HUES64 (cell line): ENCODE results near the gene RPL28.

Source experiments
- H3K27ac ChIP-seq: 2 replicates; pipeline ENCODE4 v1.7.0; 2013; ENCODE audit warnings: low read depth, low read length, inconsistent platforms
- H3K27me3 ChIP-seq: 2 replicates; pipeline ENCODE4 v1.6.1; 2013; ENCODE audit warnings: mild to moderate bottlenecking, low read length; ENCODE audit not compliant: insufficient read depth
- H3K36me3 ChIP-seq: 2 replicates; pipeline ENCODE4 v1.6.1; 2013; ENCODE audit warnings: mild to moderate bottlenecking, low read length; ENCODE audit not compliant: insufficient read depth
- H3K4me1 ChIP-seq: 2 replicates; pipeline ENCODE4 v1.6.1; 2013; ENCODE audit warnings: mild to moderate bottlenecking, low read length, moderate library complexity; ENCODE audit not compliant: insufficient read depth
- H3K4me3 ChIP-seq: 2 replicates; pipeline ENCODE4 v1.5.1; 2013; ENCODE audit warnings: mild to moderate bottlenecking, low read length, moderate library complexity
- H3K9ac ChIP-seq: 2 replicates; pipeline ENCODE4 v1.6.1; 2013; ENCODE audit warnings: mild to moderate bottlenecking, low read depth, low read length
- H3K9me3 ChIP-seq: 2 replicates; pipeline ENCODE4 v1.6.1; 2013; ENCODE audit warnings: low read depth, low read length; ENCODE audit not compliant: insufficient read depth
- WGBS: fragments of 150-250, 120-280 bp; methylation state at CpG from one replicate; pipeline ENCODE4 v1.1.7; 2013; ENCODE audit warnings: missing lambda C conversion rate; 5-methylcytosine and 5-hydroxymethylcytosine counted together

Gene RPL28

DNA sequence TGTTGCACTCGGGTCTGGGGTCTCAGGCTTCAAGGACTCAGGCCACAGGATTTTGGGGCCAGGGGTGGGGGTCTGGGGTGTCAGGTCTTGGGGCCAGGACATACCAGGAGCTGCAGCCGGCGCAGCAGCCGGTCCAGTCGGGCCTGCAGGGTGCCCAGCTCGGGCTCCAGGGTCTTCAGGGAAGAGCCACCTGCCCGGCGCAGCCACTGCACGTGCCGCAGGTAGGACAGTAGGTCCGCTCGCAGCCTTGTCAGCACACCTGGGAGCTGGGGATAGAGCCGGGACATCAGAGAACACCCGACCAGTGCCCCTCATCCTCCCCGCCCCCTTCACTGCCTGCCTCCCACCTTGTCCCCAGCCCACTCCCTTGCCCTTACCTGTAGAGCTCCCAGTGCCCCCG is 17.6 kb upstream of the RPL28 start:
- 90% methylated on average over 16 of the region's 16 CpGs for WGBS
- Histone ChIP-seq H3K9ac (no peak overlapping the region), H3K27me3 (peaks cover 41% of the 10 kb centered on the region), H3K9me3 (no peaks in the 10 kb centered on the region), H3K4me1 (peaks cover 9% of the 10 kb centered on the region; the same call in 1 of the 2 replicates), H3K4me3 (no peak overlapping the region), H3K27ac (no peak overlapping the region), H3K36me3 (no peaks in the 10 kb centered on the region)

DNA sequence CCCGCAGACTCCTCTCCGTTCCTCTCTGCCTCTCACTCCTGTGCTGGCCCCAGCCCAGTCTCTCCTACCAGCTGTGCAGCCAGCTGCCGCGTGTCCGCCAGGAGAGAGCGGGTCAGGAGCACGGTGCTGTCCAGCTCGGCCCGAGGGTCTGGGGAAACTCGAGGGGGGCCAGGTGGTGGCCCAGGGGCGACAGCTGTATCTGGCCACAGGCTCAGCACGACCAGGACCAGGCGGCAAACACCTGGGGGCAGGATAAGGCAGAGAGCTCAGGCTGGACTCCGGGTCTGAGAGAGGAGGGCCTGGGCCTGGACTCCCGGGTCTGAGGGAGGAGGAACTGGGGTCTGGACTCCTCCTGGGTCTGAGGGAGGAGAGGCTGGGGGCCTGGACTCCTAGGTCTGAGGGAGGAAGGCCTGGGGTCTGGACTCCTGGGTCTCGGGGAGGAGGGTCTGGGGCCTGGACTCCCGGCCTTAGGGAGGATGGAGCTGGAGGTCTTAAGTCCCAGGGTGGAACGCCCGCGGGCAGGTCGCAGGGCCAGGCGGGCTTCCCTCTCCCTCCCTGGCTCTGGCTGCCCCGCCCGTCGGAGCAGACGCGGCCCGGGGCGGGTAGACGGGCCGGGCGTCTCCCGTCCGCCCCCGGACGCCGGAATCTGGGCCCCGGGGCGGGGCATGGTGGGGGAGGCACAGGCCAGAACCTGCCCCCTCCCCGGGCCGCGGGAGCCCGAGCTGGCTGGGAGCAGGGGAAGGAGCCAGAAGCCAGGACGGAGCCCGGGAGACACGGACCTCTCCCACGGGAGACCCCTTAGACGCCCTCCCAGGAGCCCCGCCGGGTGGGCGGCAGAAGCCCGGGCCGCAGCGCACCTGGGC is 16.8 kb upstream of the RPL28 start:
- Histone ChIP-seq H3K9ac (peak overlapping the region; percentile 36), H3K4me3 (peak overlapping the region; percentile 54), H3K4me1 (peaks cover 15% of the 10 kb centered on the region), H3K9me3 (no peaks in the 10 kb centered on the region), H3K36me3 (no peaks in the 10 kb centered on the region), H3K27me3 (peaks cover 47% of the 10 kb centered on the region), H3K27ac (no peak overlapping the region)
- WGBS: 14% methylated on average over 54 of the region's 54 CpGs

DNA sequence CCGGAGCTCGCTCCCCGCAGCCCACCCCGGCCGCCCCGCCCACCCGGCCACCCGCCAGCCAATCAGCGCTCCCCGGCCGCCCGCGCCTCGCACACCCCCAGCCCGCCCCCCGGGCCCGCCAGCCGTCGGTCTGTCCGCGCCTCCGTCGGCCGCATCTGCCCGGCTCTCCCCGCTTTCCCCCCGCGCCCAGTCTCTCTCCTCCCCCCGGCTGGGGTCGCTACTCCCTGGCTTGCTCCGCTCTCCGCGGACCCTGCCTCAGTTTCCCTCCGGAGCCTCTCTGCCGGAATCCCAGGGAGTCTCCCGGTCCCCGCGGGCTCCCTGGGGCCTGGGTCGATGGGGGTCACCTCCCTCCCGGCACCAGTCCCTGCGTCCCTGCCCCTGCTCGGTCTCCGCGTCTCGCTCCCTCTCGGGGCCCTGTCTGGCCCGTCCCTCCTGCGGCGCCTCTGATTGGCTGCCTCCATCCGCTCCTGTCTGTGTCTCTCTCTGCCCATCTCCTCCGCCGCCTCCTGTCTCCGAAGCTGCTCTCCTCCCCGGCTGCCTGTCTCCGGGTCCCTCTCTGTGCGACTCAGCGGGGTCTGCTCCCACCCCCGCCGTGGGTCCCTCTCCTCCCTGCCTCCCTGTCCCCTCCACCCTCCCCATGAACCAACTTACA is 16.0 kb upstream of the RPL28 start:
- no peak overlapping the region for H3K27ac ChIP-seq

DNA sequence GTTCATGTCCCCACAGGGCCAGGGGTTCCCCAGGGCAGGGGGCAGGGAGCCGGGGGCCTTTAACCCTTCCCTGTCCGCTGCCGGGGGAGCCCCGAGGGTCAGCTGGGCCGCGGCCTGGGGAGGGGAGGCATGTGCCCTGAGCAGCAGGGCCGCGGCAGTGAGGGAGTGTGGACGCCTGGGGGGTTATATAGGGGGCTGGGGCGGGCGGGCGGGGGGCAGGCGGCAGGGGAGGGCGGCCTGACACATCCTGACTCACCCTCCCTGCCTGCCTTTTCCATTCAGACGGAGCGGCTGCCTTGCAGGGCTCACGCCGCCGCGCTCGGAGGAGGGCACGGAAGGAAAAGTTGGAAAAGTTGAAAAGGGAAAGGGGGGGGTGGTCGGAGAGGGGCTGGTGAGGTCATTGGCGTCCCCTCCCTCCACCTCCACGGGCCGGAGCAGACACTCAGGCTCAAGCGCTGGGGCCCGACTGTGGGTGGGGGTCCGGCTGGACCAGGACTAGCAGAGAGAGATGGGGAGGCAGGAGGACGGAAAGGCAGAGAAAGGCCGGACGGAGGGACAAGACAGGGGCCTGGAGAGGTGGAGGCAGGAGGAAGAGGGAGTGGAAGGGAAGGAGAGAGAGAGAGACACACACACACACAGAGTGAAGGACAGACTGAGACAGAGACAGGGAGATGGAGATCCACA is 15.3 kb upstream of the RPL28 start, which contains the start of gene IL11:
TSS of gene IL11 (minus strand) at position 159 of the 684 bp plus-strand sequence. CDS start at position 6, 153 bp downstream.
- Histone ChIP-seq H3K9me3 (no peaks in the 10 kb centered on the region), H3K4me1 (peaks cover 19% of the 10 kb centered on the region), H3K4me3 (peak within 1 kb of the TSS; percentile 54), H3K27me3 (peaks cover 50% of the 10 kb centered on the region), H3K36me3 (no peaks in the 10 kb centered on the region), H3K9ac (peak within 1 kb of the TSS; percentile 36; the same call in 1 of the 2 replicates), H3K27ac (no peak within 1 kb of the TSS)
- 6% methylated on average over 18 of the region's 32 CpGs for WGBS

More for the DNA sequence above, 16.0 kb upstream of the RPL28 start:
- Histone ChIP-seq H3K4me1 (peaks cover 17% of the 10 kb centered on the region), H3K27me3 (peaks cover 50% of the 10 kb centered on the region), H3K4me3 (peak overlapping the region; percentile 54), H3K9ac (no peak overlapping the region), H3K9me3 (no peaks in the 10 kb centered on the region), H3K36me3 (no peaks in the 10 kb centered on the region)
- under 1% methylated on average over 53 of the region's 59 CpGs for WGBS

DNA sequence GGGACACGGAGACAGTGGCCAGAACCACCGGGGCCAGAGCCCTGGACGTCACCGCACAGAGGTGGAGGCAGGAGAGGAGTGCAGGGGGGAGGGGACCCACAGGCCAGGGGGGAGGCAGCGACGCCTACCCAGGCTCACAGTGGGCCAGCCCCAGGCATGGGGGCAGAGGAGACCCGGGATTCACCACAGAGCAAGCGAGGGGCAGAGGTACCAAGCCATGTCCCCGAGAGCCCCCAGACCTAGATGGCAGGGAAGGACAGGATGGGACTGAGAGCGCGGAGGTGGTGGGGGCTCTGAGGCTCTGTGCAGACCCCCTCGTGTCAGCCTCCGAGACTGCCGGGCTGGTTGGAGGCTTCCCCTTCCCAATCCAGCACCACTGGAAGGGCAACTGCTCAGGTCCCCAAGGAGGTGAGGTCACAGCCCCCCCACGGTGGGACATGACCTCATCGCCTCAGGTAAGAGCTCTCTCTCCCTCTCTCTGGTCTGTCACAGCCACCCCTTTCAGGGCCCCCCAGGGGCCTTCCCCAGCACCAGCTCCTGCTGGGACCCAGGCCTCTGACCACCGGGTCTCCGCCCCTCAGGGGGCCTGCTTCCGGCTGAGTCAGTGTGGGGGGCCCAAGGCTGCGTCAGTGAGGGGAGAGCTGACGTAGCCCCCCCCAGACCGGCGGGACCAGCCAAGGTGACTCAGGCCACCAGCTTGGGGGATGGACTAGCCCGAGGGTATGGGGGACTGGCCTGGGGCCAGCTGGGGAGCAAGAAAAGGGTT is 13.2 kb upstream of the RPL28 start:
- peaks cover 57% of the 10 kb centered on the region for H3K27me3 ChIP-seq
- WGBS: 35% methylated on average over 24 of the region's 24 CpGs
- H3K9me3 ChIP-seq: no peaks in the 10 kb centered on the region
- H3K27ac ChIP-seq: no peak overlapping the region
- peaks cover 32% of the 10 kb centered on the region for H3K4me1 ChIP-seq
- no peak overlapping the region for H3K9ac ChIP-seq
- no peak overlapping the region for H3K4me3 ChIP-seq
- no peaks in the 10 kb centered on the region for H3K36me3 ChIP-seq

DNA sequence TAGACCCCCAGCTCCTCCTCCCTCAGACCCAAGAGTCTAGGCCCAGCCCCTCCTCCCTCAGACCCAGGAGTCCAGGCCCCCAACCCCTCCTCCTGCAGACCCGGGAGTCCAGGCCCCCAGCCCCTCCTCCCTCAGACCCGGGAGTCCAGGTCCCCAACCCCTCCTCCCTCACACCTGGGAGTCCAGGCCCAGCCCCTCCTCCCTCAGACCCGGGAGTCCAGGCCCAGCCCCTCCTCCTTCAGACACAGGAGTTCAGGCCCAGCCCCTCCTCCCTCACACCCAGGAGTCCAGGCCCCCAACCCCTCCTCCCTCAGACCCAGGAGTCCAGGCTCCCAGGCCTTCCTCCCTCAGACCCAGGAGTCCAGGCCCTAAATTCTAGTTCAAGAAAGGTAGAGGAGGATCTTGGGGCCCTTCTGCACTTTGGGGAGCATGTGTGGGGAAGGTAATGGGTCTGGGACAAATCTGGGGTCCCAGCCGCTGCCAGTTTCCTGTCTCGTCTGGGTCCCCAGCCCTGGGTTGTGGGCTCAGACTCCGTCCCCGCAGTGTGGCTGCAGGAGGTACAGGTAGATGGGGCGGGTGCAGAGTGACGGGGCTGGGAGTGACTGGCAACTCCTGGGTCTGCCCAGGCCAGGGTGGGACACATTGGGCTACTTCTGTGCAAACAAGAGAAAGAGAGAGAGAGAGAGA is 12.3 kb upstream of the RPL28 start:
- Histone ChIP-seq H3K27ac (peak overlapping the region; percentile 52; the same call in 1 of the 2 replicates), H3K27me3 (peaks cover 56% of the 10 kb centered on the region)

DNA sequence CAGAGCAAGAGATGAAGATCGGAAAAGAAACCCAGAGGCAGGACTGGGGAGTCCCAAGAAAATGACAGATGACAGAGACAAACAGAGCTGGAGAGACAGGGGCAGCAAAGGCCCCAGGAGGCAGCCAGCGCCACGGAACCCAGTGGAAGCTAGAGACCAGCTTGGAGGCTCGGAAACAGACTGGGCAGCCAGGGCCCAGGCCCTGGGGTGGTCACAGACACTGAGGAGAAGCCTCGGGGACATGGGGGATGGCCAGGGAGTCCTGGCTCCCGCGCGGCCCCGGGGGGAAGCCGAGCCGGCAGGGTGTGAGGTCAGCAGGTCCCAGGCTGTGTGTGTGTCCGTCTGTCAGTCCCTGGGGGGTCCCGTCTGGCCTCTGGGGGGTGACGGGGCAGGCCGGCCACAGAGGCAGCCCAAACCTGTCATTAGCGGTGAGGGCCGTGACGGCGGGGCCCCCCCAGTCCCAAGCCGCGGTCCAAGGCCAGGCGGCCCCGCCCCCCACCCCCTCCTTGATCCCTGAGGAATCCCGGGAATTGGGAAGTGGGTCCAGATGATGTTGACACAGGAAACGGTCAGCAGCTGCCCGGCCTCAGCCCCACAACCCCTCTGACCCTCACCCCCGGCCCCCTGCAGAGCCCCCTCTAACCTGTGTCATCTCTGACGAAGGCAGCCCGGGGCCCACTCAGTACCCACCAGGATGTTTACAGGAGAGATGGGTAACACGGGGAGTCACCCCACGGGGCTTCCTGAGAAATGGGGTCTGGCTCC is 11.6 kb upstream of the RPL28 start:
- H3K27ac ChIP-seq: peak overlapping the region; percentile 55; the same call in 1 of the 2 replicates
- H3K4me3 ChIP-seq: peak overlapping the region; percentile 16; the same call in 1 of the 2 replicates
- peaks cover 27% of the 10 kb centered on the region for H3K4me1 ChIP-seq
- peaks cover 56% of the 10 kb centered on the region for H3K27me3 ChIP-seq
- H3K36me3 ChIP-seq: no peaks in the 10 kb centered on the region
- 9% methylated on average over 28 of the region's 31 CpGs for WGBS
- no peaks in the 10 kb centered on the region for H3K9me3 ChIP-seq
- no peak overlapping the region for H3K9ac ChIP-seq

More for the DNA sequence above, 12.3 kb upstream of the RPL28 start:
- Histone ChIP-seq H3K9ac (no peak overlapping the region), H3K4me3 (no peak overlapping the region), H3K36me3 (no peaks in the 10 kb centered on the region), H3K4me1 (peaks cover 32% of the 10 kb centered on the region), H3K9me3 (no peaks in the 10 kb centered on the region)
- WGBS: 22% methylated on average over 9 of the region's 9 CpGs

DNA sequence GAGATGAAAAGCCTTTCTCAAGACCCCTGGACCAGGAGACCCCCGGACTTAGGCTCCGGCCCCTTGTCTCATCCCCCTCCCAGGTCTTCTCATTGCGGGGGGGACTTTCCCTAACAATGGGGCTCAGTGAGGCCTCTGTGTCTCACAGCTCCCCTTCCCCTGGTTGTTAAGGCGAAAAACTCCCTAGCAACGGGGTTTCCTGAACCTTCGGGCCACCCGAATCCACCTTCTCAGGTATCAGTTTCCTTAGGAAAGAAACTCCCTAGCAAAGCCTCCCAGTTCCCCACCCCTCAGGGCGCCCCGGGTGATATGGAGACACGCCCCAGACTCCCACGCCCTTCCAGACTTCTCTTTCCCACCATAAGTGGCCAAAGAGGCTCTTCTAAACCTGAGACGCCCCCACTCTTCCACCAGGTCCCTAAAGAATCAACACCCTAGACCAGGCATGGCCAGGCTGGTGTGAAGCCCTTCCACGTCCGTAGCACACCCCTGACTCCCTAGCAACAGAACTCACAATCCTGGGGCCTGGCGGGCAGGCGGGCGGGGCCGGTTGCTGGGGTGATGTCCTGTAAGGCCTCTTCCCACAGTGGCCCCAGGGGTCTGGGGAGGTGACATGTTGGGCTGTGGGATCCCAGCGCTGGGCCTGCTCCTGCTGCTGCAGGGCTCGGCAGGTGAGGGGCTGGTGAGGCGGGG is 9.3 kb upstream of the RPL28 start, which contains the start of gene TMEM190:
TSS of gene TMEM190 (plus strand) at position 586 of the 693 bp plus-strand sequence. CDS start at position 614, 28 bp downstream.
- Histone ChIP-seq H3K36me3 (no peaks in the 10 kb centered on the region), H3K27ac (peak within 1 kb of the TSS; percentile 46; the same call in 1 of the 2 replicates), H3K4me1 (peaks cover 27% of the 10 kb centered on the region), H3K27me3 (peaks cover 44% of the 10 kb centered on the region), H3K9ac (0 out of 2 replicates have a peak within 1 kb of the TSS, but pooled peaks have one; percentile 35), H3K9me3 (no peaks in the 10 kb centered on the region), H3K4me3 (peak within 1 kb of the TSS; percentile 43)
- WGBS: 45% methylated on average over 20 of the region's 21 CpGs
